Measurements from ENCODE around the gene TCL1B.

GRCh38 chr14:95662376-95663186 is 23.6 kb upstream of the TCL1B start:
- TF ChIP-seq CTCF (conservative IDR thresholded peaks at IDR 0.05; ENCODE audit: low read depth, low read length) (no peak), RAD21 (IDR thresholded peaks at IDR 0.05; ENCODE audit: low read length) (no peak), POLR2A (IDR thresholded peaks at IDR 0.05; ENCODE audit: low read depth, low read length) (no peak), MAZ (IDR thresholded peaks at IDR 0.05; ENCODE audit: borderline replicate concordance, low read depth, low read length) (no peak), CEBPB (IDR thresholded peaks at IDR 0.05; ENCODE audit: low read depth, low read length) (no peak), USF2 (IDR thresholded peaks at IDR 0.05; ENCODE audit: low read depth, low read length) (no peak), ELK1 (IDR thresholded peaks at IDR 0.05; ENCODE audit: borderline replicate concordance, low read depth, low read length) (no peak)

All from IMR-90 (cell line).